Panc1 (cell line): Measurements from ENCODE around the gene LAMB2. TPM values are rescaled to one million over a fixed set of nuclear protein-coding genes. Genes with fewer than 3 reads are reported as not detected.

Experiments
- ATAC-seq: fragments of 200-7000 bp; cut with Tn5 transposase; 2 replicates; pipeline ENCODE4 v1.9.1; 2020; ENCODE audit warnings: mild to moderate bottlenecking, moderate library complexity
- BruUV-seq: library from RNA; stranded (reverse); fragments of 400-500 nt; replicated peaks from 2 replicates; lab custom pipeline; 2021; lab: Mats Ljungman, UMichigan
- CTCF ChIA-PET: fragments of 300-600 bp; sonication (Branson Sonifier 250); formaldehyde crosslinking; loops from one replicate; lab custom pipeline; 2022; ENCODE audit warnings: antibody characterized with exemption; lab: Charles Lee
- POLR2A ChIA-PET: fragments of 300-600 bp; sonication (Branson Sonifier 250); formaldehyde crosslinking; loops from one replicate; lab custom pipeline; 2022; ENCODE audit warnings: antibody characterized with exemption; lab: Charles Lee
- DNase-seq: peaks from one replicate; pipeline ENCODE4 v3.0.0-alpha.2; 2010; ENCODE audit warnings: low read depth, low spot score
- H3K27ac ChIP-seq: 2 replicates; pipeline ENCODE4 v1.5.1; 2011; ENCODE audit warnings: mild to moderate bottlenecking, low read length, inconsistent platforms
- H3K27me3 ChIP-seq: fragments of 200-500 bp; sonication (Bioruptor generic); 2 replicates; pipeline ENCODE4 v1.6.0; 2014; ENCODE audit warnings: low read length, inconsistent platforms; ENCODE audit not compliant: control insufficient read depth, insufficient read depth
- H3K36me3 ChIP-seq: fragments of 200-500 bp; sonication (Bioruptor generic); 2 replicates; pipeline ENCODE4 v1.5.1; 2014; ENCODE audit warnings: inconsistent platforms, mild to moderate bottlenecking, low read length, moderate library complexity; ENCODE audit not compliant: control insufficient read depth, insufficient read depth
- H3K4me1 ChIP-seq: 2 replicates; pipeline ENCODE4 v1.5.1; 2011; ENCODE audit warnings: inconsistent platforms, mild to moderate bottlenecking, low read length, moderate library complexity; ENCODE audit not compliant: control insufficient read depth, insufficient read depth
- H3K4me3 ChIP-seq, 2 experiments: 2 replicates each; pipeline ENCODE4 v1.5.1; 2011 to 2012; ENCODE audit warnings: low read depth in 2 of 2, low read length in 2 of 2, mild to moderate bottlenecking in 2 of 2, inconsistent platforms in 1 of 2, moderate library complexity in 1 of 2
- H3K9me3 ChIP-seq: fragments of 200-500 bp; sonication (Bioruptor generic); 2 replicates; pipeline ENCODE4 v1.5.1; 2014; ENCODE audit warnings: low read depth, mild to moderate bottlenecking, inconsistent platforms, low read length, moderate library complexity; ENCODE audit not compliant: control insufficient read depth, insufficient read depth
- CTCF ChIP-seq: fragments of 450-650 bp; IDR thresholded peaks from 2 replicates; pipeline ENCODE4 v1.5.1; 2017; ENCODE audit warnings: mild to moderate bottlenecking
- POLR2AphosphoS5 ChIP-seq: IDR thresholded peaks from 2 replicates; pipeline ENCODE4 v1.6.1; 2012; ENCODE audit warnings: mild to moderate bottlenecking, low read depth, low read length, moderate library complexity
- SIN3A ChIP-seq: IDR thresholded peaks from 2 replicates; pipeline ENCODE4 v1.6.1; 2012; ENCODE audit warnings: low read depth, mild to moderate bottlenecking, low read length, moderate library complexity, borderline replicate concordance; ENCODE audit not compliant: insufficient read depth
- TCF7L2 ChIP-seq: IDR thresholded peaks from 2 replicates; pipeline ENCODE4 v1.6.1; 2011; ENCODE audit warnings: mild to moderate bottlenecking, low read depth, low read length, inconsistent platforms
- in situ Hi-C: cut with HindIII; loops from 2 replicates; pipeline ENCODE4 v1.10.0; 2016; ENCODE audit warnings: low sequenced_read_pairs, low pct_unique_long_range_greater_than_20kb
- intact Hi-C: fragments of 100-400 bp; cut with micrococcal nuclease; formaldehyde crosslinking; loops from one replicate; pipeline ENCODE4 v1.10.0; 2022; ENCODE audit not compliant: unreplicated experiment
- total RNA-seq: library from RNA; stranded (reverse); gene quantifications from one replicate; pipeline ENCODE4 v1.2.1, GENCODE V29; 2021; ENCODE audit not compliant: unreplicated experiment
- TF ChIP-seq, protein P1 (sequence below), 2 experiments: IDR thresholded peaks; 2 replicates each; pipeline ENCODE4 v1.6.1; 2011 to 2012; ENCODE audit warnings: low read depth in 2 of 2, control low read depth in 1 of 2, low read length in 1 of 2, mild to moderate bottlenecking in 1 of 2, moderate library complexity in 1 of 2; ENCODE audit not compliant: insufficient read depth in 1 of 2

The LAMB2 gene
- total RNA-seq, 1 experiment from 2014 or later, result 189 TPM

DNA sequence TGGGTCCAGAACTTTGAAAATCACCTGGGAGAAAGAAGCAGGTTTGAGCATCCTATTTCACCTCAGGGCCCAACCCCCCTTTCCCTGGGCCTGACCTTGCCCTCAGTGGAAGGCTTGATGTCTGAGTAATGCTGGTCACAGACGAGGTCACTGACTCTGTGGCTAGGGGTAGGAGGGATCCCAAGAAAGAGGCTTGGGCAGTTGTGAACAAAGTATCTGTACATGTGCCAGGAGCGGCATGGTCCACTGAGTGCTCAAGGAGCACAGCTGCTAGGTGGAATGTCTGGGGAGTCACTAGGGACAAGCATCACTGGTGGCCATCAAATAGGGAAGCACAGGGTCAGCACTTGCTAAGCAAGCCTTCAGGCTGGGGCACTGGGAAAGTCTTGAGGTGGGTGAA lies 25.9 kb upstream of the LAMB2 start:
- in situ Hi-C loops (no loop called here), intact Hi-C loops (no loop called here)
- no TSS peak for BruUV-seq
- DNase-seq, result no peak
- ATAC-seq, result peak; percentile 14
- POLR2A ChIA-PET, result no interaction called here
- TF ChIP-seq POLR2AphosphoS5 (no peak), SIN3A (no peak), TCF7L2 (no peak), CTCF (no peak)
- TF ChIP-seq, protein P1, sequence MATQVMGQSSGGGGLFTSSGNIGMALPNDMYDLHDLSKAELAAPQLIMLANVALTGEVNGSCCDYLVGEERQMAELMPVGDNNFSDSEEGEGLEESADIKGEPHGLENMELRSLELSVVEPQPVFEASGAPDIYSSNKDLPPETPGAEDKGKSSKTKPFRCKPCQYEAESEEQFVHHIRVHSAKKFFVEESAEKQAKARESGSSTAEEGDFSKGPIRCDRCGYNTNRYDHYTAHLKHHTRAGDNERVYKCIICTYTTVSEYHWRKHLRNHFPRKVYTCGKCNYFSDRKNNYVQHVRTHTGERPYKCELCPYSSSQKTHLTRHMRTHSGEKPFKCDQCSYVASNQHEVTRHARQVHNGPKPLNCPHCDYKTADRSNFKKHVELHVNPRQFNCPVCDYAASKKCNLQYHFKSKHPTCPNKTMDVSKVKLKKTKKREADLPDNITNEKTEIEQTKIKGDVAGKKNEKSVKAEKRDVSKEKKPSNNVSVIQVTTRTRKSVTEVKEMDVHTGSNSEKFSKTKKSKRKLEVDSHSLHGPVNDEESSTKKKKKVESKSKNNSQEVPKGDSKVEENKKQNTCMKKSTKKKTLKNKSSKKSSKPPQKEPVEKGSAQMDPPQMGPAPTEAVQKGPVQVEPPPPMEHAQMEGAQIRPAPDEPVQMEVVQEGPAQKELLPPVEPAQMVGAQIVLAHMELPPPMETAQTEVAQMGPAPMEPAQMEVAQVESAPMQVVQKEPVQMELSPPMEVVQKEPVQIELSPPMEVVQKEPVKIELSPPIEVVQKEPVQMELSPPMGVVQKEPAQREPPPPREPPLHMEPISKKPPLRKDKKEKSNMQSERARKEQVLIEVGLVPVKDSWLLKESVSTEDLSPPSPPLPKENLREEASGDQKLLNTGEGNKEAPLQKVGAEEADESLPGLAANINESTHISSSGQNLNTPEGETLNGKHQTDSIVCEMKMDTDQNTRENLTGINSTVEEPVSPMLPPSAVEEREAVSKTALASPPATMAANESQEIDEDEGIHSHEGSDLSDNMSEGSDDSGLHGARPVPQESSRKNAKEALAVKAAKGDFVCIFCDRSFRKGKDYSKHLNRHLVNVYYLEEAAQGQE (IDR thresholded peaks at IDR 0.05; ENCODE audit: insufficient read depth in 1 of 2, low read depth in 2 of 2, low read length in 1 of 2), result no peak
- Histone ChIP-seq H3K27me3 (no peaks in the 10 kb centered on the region), H3K27ac (no peak overlapping the region), H3K9me3 (no peaks in the 10 kb centered on the region), H3K4me3 (no peak overlapping the region), H3K36me3 (no peaks in the 10 kb centered on the region; the same call in 1 of the 2 replicates), H3K4me1 (no peaks in the 10 kb centered on the region)
- CTCF ChIA-PET, result interaction anchor here (0.7 to 1.0 kb wide), 2 partner anchors 65 to 467 kb away, joined by 3 to 5 read pairs; partner anchors contain the start of gene QRICH1

DNA sequence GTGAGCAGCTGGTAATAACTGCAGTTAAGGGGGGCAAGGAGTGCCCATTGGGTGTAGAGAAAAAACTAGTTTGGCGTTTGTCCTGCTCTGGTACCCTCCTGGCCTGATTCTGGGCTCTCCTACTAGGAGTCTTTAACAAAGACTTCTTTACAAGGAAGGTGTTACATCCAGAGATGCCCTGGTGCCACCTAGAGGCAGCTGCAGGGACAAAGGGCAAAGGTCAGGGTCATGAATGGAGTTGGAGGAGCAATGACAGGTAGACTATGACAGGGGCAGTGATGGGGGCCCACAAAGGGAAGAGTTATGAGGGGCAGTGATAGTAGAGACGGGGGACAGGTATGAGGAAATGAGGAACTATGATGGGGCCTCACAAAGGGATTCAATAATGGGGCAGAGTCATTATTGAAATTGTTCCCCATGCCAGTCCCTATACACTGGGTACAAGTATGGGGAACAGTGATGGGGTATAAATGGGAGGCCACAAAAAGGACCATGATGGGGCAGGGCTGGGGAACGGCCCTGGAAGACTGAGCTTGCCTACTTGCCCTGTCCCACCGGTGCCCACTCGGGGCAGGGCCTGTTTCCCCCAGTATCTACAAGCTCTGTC lies 25.4 kb upstream of the LAMB2 start:
- intact Hi-C loops, result no loop called here
- CTCF ChIA-PET, result interaction anchor here (1.0 kb wide), 1 partner anchor 64 kb away, joined by 5 read pairs; the partner anchor contains the start of gene QRICH1
- no peaks in the 10 kb centered on the region for H3K27me3 ChIP-seq
- peak; percentile 79 for ATAC-seq
- no peak for DNase-seq
- H3K9me3 ChIP-seq, result no peaks in the 10 kb centered on the region
- H3K4me3 ChIP-seq, result no peak overlapping the region
- no peak overlapping the region for H3K27ac ChIP-seq
- POLR2A ChIA-PET, result no interaction called here
- in situ Hi-C loops, result no loop called here
- no peaks in the 10 kb centered on the region for H3K36me3 ChIP-seq
- no TSS peak for BruUV-seq
- TF ChIP-seq CTCF, result peak; percentile 80
- TF ChIP-seq SIN3A, result no peak
- H3K4me1 ChIP-seq, result no peaks in the 10 kb centered on the region
